GM18909 (cell line): ENCODE data around the gene TBC1D2.

ENCODE experiments used
- ATAC-seq: cut with Tn5 transposase; IDR thresholded peaks from one replicate; pipeline ENCODE4 v1.9.1; 2021; ENCODE audit warnings: mild to moderate bottlenecking; ENCODE audit not compliant: unreplicated experiment, poor library complexity

Gene TBC1D2

GRCh38 chr9:98193336-98193944 lies 62.0 kb downstream of the TBC1D2 start:
- no peak for ATAC-seq

DNA sequence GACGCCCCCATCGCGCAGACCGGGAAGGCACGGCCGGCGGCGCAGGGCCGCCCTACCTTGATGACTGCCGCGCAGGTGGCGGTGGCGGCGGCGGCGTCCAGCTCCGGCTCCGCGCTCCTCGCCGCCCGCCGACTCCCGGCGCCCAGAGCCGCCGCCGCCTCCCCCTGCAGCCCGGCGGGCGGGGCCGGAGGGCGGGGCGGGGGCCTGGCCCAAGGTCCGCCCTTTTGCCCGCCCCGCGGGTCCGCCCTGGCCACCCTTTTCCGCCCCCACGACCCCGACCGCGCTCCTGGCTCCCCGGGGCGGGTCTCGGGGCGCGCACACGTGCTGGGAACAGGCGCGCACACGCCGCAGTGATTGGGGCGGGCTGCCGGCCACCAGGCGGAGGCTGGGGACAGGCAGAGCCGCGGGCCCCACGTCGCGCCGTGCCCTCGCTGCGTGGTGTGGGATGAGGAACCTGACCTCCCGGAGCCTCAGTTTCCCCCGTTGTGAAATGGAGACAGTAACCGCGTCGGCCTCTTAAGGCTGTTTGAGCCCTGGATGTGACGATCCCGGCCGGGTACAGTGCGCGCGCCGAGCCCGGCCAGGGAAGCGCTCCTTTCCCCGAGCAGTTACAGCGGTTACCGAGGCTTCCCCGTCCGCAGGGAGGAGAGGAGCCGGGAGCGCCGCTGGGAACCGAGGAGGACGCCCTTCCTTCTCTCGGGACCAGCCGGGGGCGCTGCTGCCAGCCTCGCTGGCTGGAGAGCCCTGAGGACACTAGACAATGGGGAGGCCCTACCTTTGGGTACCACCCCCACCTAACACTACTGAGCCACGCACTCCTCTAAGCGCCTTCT lies 62.7 kb downstream of the TBC1D2 start, which contains the start of gene CORO2A:
TSS of gene CORO2A (minus strand) at position 135 of the 833 bp plus-strand sequence. CDS start 34,977 bp downstream, outside the sequence.
- peak; percentile 69 for ATAC-seq

DNA sequence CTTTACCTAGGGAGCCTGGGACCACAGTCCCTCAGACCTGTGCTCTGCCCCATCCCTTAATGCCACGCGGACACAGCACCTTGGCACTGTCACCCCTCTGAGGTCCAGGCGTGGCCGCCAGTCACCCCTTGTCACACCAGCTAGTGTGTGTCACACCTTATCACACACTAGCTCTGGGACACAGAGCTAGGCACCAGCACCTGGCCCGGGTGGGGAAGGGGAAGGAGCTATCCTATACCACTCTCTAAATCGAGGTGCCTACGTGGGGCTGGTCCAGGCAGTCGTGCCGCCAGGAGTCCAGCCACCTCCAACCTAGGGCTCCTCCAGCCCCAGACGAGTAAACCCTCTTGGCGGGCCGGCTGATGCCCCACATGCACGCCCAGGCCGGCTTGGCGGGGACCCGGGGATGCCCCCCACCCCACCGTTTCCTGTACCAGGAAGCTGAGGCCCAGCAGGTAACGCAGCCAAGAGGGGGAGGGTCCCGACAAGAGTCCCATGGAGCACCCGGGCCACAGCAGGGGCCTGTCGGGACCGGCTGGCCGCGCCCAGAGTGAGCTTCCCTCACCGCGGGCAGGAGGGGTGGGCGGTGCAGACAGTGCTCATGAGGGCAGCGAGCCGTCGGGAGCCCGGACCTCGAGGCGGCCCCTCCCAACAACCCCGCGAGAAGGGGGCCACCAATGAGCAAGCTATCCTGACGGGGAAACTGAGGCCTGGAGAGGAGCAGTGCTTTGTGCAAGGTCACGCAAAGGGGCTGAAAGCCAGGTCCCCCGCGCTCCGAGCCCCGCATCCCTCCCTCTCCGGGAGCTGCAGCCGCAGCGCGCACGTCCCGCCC lies 63.6 kb downstream of the TBC1D2 start:
- no peak for ATAC-seq

- ATAC-seq, result no peak
These were observed 64.3 kb downstream of the TBC1D2 start for GRCh38 chr9:98191181-98191608.

DNA sequence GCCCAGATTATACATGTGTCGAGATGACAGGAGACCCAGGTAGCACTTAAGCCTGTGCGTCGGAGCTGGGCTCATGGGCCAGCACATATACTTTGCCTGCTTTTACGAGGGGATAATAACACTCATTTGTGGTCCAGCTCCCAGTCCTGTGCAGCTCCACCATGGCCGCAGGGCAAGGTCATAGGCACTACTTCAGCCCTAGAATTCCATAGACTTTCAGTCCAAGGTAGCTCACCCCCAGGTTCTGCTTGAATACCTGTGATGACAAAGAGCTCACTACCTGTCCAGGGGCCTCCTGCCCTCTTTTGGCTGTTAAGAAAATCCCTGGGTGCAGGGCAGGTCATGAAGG lies 64.7 kb downstream of the TBC1D2 start:
- ATAC-seq, result no peak

- ATAC-seq, result no peak
These were observed 66.0 kb downstream of the TBC1D2 start for GRCh38 chr9:98189412-98189811.

DNA sequence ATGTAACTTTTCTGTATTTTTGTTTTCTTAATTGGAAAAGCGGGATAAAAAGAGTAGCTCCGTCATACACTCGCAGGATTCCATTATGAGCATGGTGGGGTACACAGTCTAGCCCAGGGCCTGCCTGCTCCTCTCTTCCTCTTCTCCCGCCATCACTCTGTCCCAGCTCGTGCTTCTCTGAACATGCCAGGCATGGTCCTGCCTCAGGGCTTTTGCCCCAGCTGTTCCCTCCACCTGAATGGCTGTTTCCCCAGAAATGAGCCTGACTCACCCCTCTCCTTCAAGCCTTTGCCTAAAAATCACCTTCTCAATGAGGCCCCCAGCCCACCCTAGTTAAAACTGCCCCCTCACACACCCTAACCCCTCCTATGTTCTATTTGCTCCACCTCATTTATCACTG lies 67.5 kb downstream of the TBC1D2 start:
- no peak for ATAC-seq

DNA sequence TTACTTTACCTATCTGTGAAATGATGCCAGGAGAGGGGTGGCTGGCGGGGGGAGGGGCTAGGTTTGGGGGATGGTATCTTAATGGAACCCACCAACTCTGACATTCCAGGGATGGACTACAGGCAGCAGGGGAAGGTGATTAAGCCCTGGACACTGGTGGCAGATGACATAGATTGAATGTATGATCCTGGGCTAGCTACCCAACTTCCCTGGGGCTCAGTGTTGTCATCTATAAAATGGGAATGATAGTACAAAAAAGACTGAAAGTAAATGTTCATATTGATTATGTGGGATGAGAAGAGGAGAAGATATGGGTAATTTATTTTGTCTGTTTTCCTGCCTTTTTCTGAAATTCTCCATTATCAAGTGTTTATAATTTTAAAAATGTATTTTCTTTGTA lies 69.2 kb downstream of the TBC1D2 start:
- no peak for ATAC-seq

DNA sequence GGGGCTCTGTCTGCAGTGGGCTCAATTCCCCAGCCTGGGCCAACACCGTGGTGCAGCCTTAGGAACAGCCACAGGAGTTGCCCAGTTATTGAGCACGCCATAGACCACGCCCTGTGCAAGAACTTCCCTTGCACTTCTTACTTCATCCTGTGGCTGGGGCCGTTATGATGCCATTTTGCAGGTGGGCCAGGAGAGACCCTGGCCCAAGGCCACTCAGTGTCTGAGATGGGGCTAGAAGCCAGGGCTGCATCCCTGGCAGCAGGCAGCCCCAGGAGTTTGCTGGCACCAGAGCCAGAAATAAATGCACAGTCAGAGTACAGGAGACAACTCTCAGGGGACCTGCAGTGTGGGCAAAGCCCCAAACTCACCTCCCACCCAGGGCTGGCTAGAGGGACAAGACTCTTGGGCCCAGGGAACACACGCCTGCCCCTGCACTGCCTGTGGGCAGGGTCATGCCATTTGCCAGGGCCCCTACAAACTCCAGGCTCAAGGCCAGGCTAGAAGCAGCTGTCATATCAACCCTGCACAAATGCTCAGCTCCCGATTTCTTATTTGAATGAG lies 69.8 kb downstream of the TBC1D2 start:
- no peak for ATAC-seq

DNA sequence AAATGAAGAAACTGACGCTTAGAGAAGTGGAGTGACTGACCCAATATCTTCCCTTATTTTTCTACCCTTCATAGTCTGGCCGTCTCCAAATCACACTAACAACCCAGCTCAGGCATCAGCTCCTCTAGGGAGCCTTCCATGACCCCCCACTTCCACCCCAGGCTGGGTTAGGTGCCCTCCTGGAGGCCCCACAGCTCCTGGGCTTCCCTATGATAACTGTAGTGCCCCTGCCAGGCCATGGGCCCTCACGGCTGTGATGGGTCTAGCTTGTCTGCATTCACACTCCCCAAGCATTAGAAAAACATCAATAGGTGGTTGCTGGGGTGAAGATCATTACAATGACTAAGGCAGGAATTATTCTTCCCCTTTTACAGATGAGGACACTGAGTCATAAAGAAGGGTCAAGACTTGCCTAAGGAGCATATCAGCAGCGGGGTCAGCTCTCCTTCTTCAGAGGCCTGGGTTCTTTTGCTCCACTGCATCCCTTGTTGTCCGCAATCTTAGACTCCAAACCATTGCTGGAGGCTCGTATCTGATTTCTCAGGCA lies 70.4 kb downstream of the TBC1D2 start:
- ATAC-seq, result no peak

GRCh38 chr9:98184326-98184725 lies 71.1 kb downstream of the TBC1D2 start:
- no peak for ATAC-seq

- ATAC-seq, result no peak
These were observed 72.4 kb downstream of the TBC1D2 start for GRCh38 chr9:98182889-98183599.

- no peak for ATAC-seq
These were observed 73.2 kb downstream of the TBC1D2 start for GRCh38 chr9:98182069-98182820.

GRCh38 chr9:98181746-98182068 lies 73.7 kb downstream of the TBC1D2 start:
- ATAC-seq, result no peak

GRCh38 chr9:98180996-98181395 lies 74.5 kb downstream of the TBC1D2 start:
- no peak for ATAC-seq

DNA sequence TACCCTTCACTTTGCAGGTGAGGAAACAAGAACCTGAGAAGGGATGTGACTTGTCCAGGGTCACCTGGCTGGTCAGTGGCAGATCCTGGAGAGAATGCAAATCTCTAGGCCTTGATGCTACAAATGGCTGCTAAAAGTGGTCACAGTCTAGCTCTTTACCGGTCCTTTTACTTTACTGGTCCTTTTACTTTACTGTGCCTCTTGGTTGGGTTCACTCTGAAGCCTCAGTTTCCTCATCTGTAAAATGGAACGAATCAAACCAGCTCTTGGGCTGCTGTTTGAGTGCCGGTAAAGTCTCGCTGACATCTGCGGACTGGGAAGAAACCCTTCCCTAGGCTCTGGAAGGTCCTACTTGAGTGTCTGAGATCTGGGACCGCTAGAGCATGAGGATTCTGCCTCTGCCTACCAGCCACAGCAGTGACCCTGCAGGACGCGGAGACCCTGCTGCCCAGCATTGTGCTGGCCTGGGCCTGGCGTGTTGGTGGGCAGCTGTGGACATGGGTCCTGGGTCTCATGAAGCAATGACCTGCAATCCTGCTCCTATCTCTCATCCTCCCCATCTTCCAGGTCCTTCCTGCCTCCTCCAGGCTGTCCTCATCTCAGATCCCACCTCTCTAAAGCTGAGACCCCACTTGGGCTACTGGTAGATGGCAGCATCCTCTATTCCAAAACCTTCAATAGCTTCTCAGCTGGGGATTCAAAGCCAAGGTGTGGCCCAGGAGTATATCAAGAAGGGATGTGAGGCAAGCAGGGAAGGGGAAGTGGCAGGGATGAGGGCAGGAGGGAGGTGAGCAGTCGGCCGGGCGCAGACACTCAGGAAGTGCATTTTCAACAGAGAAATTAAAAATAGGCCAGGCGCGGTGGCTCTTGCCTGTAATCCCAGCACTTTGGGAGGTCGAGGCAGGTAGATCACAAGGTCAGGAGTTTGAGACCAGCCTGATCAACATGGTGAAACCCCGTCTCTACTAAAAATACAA lies 76.3 kb downstream of the TBC1D2 start:
- no peak for ATAC-seq

GRCh38 chr9:98176391-98177259 lies 78.8 kb downstream of the TBC1D2 start:
- no peak for ATAC-seq
